SK-N-MC (cell line): Measurements from ENCODE around the gene PTPN9.
"Not testable (repeated sequence)": the region's sequence is repeated elsewhere in the genome, so short reads cannot be mapped to it uniquely, and the experiment has no call there.

Experiments
- DNase-seq: peaks from one replicate; pipeline ENCODE4 v3.0.0-alpha.2; 2011; ENCODE audit warnings: low read depth, low spot score
- H3K27ac ChIP-seq: fragments of 200-600 bp; sonication (generic); 2 replicates; pipeline ENCODE4 v1.5.1; 2016; ENCODE audit warnings: mixed run types
- H3K36me3 ChIP-seq: fragments of 200-600 bp; sonication (generic); 2 replicates; pipeline ENCODE4 v1.6.1; 2017; ENCODE audit warnings: antibody characterized with exemption, low read length, mixed read lengths; ENCODE audit not compliant: insufficient read depth
- H3K4me3 ChIP-seq: fragments of 200-600 bp; sonication (generic); 2 replicates; pipeline ENCODE4 v1.5.1; 2016
- H3K9ac ChIP-seq: fragments of 200-600 bp; sonication (generic); 2 replicates; pipeline ENCODE4 v1.8.0; 2017; ENCODE audit warnings: mixed run types, mixed read lengths; ENCODE audit not compliant: insufficient read length
- H3K9me3 ChIP-seq: fragments of 200-600 bp; sonication (generic); 2 replicates; pipeline ENCODE4 v1.6.1; 2017; ENCODE audit warnings: low read depth, mild to moderate bottlenecking, antibody characterized with exemption, low read length, moderate library complexity, mixed read lengths
- EZH2 ChIP-seq: fragments of 200-600 bp; sonication (generic); IDR thresholded peaks from one replicate; pipeline ENCODE4 v1.6.1; 2017; ENCODE audit warnings: antibody characterized with exemption
- FOXP2 ChIP-seq: optimal IDR thresholded peaks from 2 replicates; pipeline ENCODE3; 2011; ENCODE audit warnings: mild to moderate bottlenecking, moderate library complexity; ENCODE audit not compliant: insufficient read depth; ENCODE audit errors: extremely low read length, control extremely low read depth
- POLR2AphosphoS5 ChIP-seq: IDR thresholded peaks from 2 replicates; pipeline ENCODE4 v1.6.1; 2012; ENCODE audit warnings: mild to moderate bottlenecking, low read depth, low read length, borderline replicate concordance

The PTPN9 gene

GRCh38 chr15:75544359-75544758, 34.8 kb downstream of the PTPN9 start:
- TF ChIP-seq FOXP2 (no peak), POLR2AphosphoS5 (no peak), EZH2 (no peak)
- DNase-seq: no peak

GRCh38 chr15:75542949-75543545, 36.1 kb downstream of the PTPN9 start:
- H3K9ac ChIP-seq, DNase-seq, H3K36me3 ChIP-seq, H3K4me3 ChIP-seq, H3K9me3 ChIP-seq: not testable (repeated sequence)
- H3K27ac ChIP-seq: 0 out of 2 replicates have a peak overlapping the region, but pooled peaks have one; percentile 36

More at GRCh38 chr15:75544359-75544758, 34.8 kb downstream of the PTPN9 start:
- Histone ChIP-seq H3K4me3 (no peak overlapping the region), H3K36me3 (no peaks in the 10 kb centered on the region), H3K27ac (no peak overlapping the region), H3K9ac (no peak overlapping the region), H3K9me3 (no peaks in the 10 kb centered on the region)

GRCh38 chr15:75542386-75542797, 36.7 kb downstream of the PTPN9 start:
- Histone ChIP-seq H3K4me3 (no peak overlapping the region), H3K9ac (no peak overlapping the region), H3K27ac (peak overlapping the region; percentile 33; the same call in 1 of the 2 replicates), H3K36me3 (no peaks in the 10 kb centered on the region), H3K9me3 (no peaks in the 10 kb centered on the region)
- TF ChIP-seq EZH2: no peak
- TF ChIP-seq POLR2AphosphoS5: no peak; the same call in 1 of the 2 replicates
- TF ChIP-seq FOXP2: no peak
- peak; percentile 26 for DNase-seq

- TF ChIP-seq EZH2 (no peak), POLR2AphosphoS5 (no peak)
- Histone ChIP-seq H3K36me3 (no peaks in the 10 kb centered on the region), H3K4me3 (no peak overlapping the region), H3K9me3 (no peaks in the 10 kb centered on the region), H3K27ac (no peak overlapping the region), H3K9ac (no peak overlapping the region)
- no peak for DNase-seq
Observed at GRCh38 chr15:75538376-75538775, 40.7 kb downstream of the PTPN9 start.

GRCh38 chr15:75533945-75534344, 45.2 kb downstream of the PTPN9 start:
- Histone ChIP-seq H3K27ac (no peak overlapping the region), H3K4me3 (no peak overlapping the region), H3K9ac (no peak overlapping the region), H3K36me3 (no peaks in the 10 kb centered on the region), H3K9me3 (no peaks in the 10 kb centered on the region)
- no peak for TF ChIP-seq EZH2
- no peak for TF ChIP-seq POLR2AphosphoS5
- no peak for TF ChIP-seq FOXP2
- no peak for DNase-seq

GRCh38 chr15:75532413-75533250, 46.5 kb downstream of the PTPN9 start:
- Histone ChIP-seq H3K4me3 (no peak overlapping the region), H3K36me3 (no peaks in the 10 kb centered on the region), H3K9me3 (no peaks in the 10 kb centered on the region), H3K9ac (no peak overlapping the region), H3K27ac (no peak overlapping the region)
- no peak for TF ChIP-seq EZH2
- TF ChIP-seq FOXP2: no peak
- no peak for TF ChIP-seq POLR2AphosphoS5
- DNase-seq: no peak

GRCh38 chr15:75531041-75531450, 48.1 kb downstream of the PTPN9 start:
- no peak for DNase-seq
- Histone ChIP-seq H3K9ac (no peak overlapping the region), H3K4me3 (no peak overlapping the region), H3K27ac (peak overlapping the region; percentile 35; the same call in 1 of the 2 replicates), H3K36me3 (peaks cover 10% of the 10 kb centered on the region; the same call in 1 of the 2 replicates), H3K9me3 (no peaks in the 10 kb centered on the region)
- TF ChIP-seq EZH2: no peak
- no peak for TF ChIP-seq POLR2AphosphoS5
- no peak for TF ChIP-seq FOXP2

- H3K4me3 ChIP-seq: no peak overlapping the region
- no peak overlapping the region for H3K9ac ChIP-seq
- no peaks in the 10 kb centered on the region for H3K9me3 ChIP-seq
- TF ChIP-seq POLR2AphosphoS5 (no peak), FOXP2 (no peak), EZH2 (no peak)
- H3K27ac ChIP-seq: no peak overlapping the region
- peaks cover 10% of the 10 kb centered on the region; the same call in 1 of the 2 replicates for H3K36me3 ChIP-seq
- no peak for DNase-seq
Observed at GRCh38 chr15:75530169-75530568, 48.9 kb downstream of the PTPN9 start.

GRCh38 chr15:75525756-75526155, 53.4 kb downstream of the PTPN9 start:
- not testable (repeated sequence) for DNase-seq

More at GRCh38 chr15:75525756-75526155, 53.4 kb downstream of the PTPN9 start:
- peaks cover 33% of the 10 kb centered on the region for H3K36me3 ChIP-seq
- H3K4me3 ChIP-seq, H3K9me3 ChIP-seq, H3K27ac ChIP-seq, H3K9ac ChIP-seq: not testable (repeated sequence)
